Mucosa of rectum (tissue), 2 donors: ENCODE measurements around the gene MAGI2.

Experiments
- H3K27ac ChIP-seq, 2 donors: one replicate each; pipeline ENCODE4 v1.7.0; 2013; ENCODE audit warnings: inconsistent platforms in 2 of 2, low read depth in 2 of 2, low read length in 2 of 2
- H3K27me3 ChIP-seq, 2 donors: one replicate each; pipeline ENCODE4 v1.7.0; 2013; ENCODE audit warnings: low read length in 2 of 2; ENCODE audit not compliant: control insufficient read depth in 2 of 2, insufficient read depth in 2 of 2
- H3K36me3 ChIP-seq, 2 donors: one replicate each; pipeline ENCODE4 v1.7.0; 2013; ENCODE audit warnings: low read length in 2 of 2; ENCODE audit not compliant: control insufficient read depth in 2 of 2, insufficient read depth in 2 of 2
- H3K4me1 ChIP-seq, 2 donors: one replicate each; pipeline ENCODE4 v1.7.0; 2013; ENCODE audit warnings: low read length in 2 of 2, mild to moderate bottlenecking in 1 of 2; ENCODE audit not compliant: control insufficient read depth in 2 of 2, insufficient read depth in 2 of 2
- H3K4me3 ChIP-seq, 2 donors: one replicate each; pipeline ENCODE4 v1.7.0; 2013; ENCODE audit warnings: low read length in 2 of 2
- H3K9ac ChIP-seq, 2 donors: one replicate each; pipeline ENCODE4 v1.7.0; 2013; ENCODE audit warnings: low read length in 2 of 2, low read depth in 1 of 2, mild to moderate bottlenecking in 1 of 2
- H3K9me3 ChIP-seq, 2 donors: one replicate each; pipeline ENCODE4 v1.7.0; 2013; ENCODE audit warnings: low read length in 2 of 2; ENCODE audit not compliant: control insufficient read depth in 2 of 2
- donor health status: healthy.
- donor health status: Normal muscosa, but diverticular disease.

The MAGI2 gene

DNA sequence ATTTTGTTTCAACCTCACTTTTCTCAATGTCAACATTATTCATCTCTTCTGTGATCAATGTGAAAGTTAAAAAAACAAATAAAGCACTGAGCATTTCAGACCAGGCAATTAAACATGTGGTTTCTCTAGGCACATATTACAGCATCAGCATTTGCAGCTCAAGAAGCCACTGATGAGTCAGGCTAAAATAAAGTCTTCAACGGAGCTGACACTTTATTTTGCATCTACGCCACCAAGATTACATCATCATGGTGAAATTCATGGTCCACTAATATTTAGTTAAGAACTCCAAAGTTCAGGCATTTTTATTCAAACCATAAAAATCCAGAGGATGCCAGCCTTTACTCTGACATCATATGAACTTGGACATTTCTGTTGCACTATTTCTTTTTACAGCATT is 33.0 kb downstream of the MAGI2 start:
- H3K27me3 ChIP-seq, result no peaks in the 10 kb centered on the region
- H3K27ac ChIP-seq, result no peak overlapping the region
- no peaks in the 10 kb centered on the region for H3K36me3 ChIP-seq
- H3K9me3 ChIP-seq, result no peaks in the 10 kb centered on the region
- no peaks in the 10 kb centered on the region for H3K4me1 ChIP-seq
- no peak overlapping the region for H3K4me3 ChIP-seq
- H3K9ac ChIP-seq, result no peak overlapping the region

DNA sequence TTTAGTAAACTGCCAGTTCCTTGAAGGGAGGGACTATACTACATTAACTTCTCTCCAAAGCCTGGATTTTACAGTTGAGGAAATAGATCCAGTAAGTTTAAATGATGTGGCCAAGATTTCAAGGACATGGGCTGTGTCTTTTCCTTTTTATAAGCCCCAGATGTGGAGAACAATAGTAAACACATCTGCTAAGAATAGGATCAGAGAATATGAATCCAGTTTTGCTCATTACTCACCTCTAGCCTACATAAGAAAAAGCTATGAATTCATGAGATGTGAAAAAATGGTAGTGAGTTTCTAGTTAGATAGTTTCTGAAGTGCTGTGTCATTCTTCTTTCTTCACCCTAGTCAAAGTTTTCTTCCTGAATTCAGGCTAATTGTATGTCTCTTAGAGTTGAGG is 38.6 kb downstream of the MAGI2 start:
- Histone ChIP-seq H3K27ac (no peak overlapping the region), H3K4me1 (no peaks in the 10 kb centered on the region), H3K36me3 (no peaks in the 10 kb centered on the region), H3K9me3 (no peaks in the 10 kb centered on the region), H3K27me3 (no peaks in the 10 kb centered on the region), H3K9ac (no peak overlapping the region), H3K4me3 (no peak overlapping the region)

DNA sequence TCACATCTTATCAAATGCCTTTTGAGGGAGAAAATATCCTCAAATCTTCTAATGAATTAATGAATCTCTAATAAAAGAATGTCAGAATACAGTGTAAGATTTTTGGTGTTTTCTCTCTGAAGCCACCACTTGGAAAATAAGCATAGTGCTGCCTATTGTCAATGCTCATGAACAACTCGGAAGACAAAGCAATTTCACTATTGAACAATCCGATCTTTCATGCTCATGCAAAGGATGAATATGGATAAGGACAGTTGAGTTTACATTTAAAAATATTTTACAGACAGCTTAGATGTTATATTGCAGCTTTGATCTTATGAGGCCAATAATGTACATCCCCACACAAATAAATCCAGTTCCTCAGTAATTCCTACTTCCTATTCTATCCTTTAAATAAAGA is 40.6 kb downstream of the MAGI2 start:
- no peaks in the 10 kb centered on the region for H3K9me3 ChIP-seq
- no peaks in the 10 kb centered on the region for H3K36me3 ChIP-seq
- no peaks in the 10 kb centered on the region for H3K4me1 ChIP-seq
- no peaks in the 10 kb centered on the region for H3K27me3 ChIP-seq
- H3K4me3 ChIP-seq, result no peak overlapping the region
- H3K9ac ChIP-seq, result no peak overlapping the region
- H3K27ac ChIP-seq, result no peak overlapping the region

DNA sequence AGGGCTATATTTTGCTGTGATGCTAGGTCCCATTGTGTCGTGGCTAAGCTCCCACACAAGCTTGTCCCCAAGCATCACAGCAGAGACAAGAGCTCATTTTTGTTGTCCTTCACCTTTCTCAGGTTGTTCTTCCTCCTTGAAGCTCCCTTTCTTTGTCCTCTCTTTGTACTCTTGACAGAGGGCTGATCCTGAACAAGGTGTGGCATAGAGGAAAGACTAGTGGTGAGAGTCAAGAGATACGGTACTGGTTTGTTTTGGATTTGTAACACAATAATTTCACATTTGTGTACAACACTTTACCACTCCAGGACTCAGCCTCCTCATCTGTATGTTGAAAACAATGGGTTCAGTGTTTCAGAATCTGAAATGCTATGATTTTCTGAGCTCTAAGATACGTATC is 41.0 kb downstream of the MAGI2 start:
- Histone ChIP-seq H3K9ac (no peak overlapping the region), H3K4me1 (no peaks in the 10 kb centered on the region), H3K4me3 (no peak overlapping the region), H3K9me3 (no peaks in the 10 kb centered on the region), H3K27me3 (no peaks in the 10 kb centered on the region), H3K27ac (no peak overlapping the region), H3K36me3 (no peaks in the 10 kb centered on the region)

DNA sequence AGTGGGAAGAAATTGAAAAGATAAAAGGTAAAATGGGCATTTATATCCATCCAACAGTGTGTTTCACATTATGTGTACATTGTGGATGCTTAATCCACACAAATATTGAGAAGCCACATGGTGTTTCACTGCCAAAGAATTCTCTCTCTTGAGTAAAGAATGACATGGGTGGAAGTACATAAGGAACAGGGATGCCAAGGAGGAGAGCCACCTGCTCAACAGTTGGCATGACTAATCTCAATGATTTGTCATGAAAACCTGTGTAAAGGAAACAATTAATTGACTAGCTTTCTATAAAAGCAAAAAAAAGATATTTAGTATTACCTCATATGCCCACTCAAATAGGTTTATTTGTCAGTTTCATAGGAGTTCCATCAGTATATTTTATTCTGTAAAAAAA is 43.1 kb downstream of the MAGI2 start:
- no peaks in the 10 kb centered on the region for H3K4me1 ChIP-seq
- no peak overlapping the region for H3K27ac ChIP-seq
- no peak overlapping the region for H3K4me3 ChIP-seq
- no peaks in the 10 kb centered on the region for H3K9me3 ChIP-seq
- no peak overlapping the region for H3K9ac ChIP-seq
- H3K36me3 ChIP-seq, result no peaks in the 10 kb centered on the region
- no peaks in the 10 kb centered on the region for H3K27me3 ChIP-seq

DNA sequence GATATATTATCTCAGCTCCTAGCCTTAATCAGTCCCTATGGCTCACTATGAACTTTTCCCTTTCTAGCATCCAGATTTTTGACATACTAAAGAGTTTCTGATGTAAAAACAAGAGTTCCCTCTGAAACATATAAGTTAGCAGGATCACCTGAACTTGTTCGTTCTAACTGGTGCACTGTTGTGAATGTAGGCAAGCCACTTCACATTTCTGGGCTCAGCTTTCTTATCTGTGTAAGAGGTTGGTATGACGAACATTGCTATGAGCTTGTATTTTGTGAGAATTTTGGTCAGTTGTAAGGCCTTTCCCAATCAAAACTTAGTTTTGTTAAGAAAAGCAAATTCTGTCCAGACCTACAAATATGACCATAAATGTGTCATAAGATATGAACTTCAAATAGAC is 46.1 kb downstream of the MAGI2 start:
- H3K27me3 ChIP-seq, result no peaks in the 10 kb centered on the region
- no peaks in the 10 kb centered on the region for H3K9me3 ChIP-seq
- H3K27ac ChIP-seq, result no peak overlapping the region
- H3K9ac ChIP-seq, result no peak overlapping the region
- H3K4me3 ChIP-seq, result no peak overlapping the region
- no peaks in the 10 kb centered on the region for H3K4me1 ChIP-seq
- H3K36me3 ChIP-seq, result no peaks in the 10 kb centered on the region

DNA sequence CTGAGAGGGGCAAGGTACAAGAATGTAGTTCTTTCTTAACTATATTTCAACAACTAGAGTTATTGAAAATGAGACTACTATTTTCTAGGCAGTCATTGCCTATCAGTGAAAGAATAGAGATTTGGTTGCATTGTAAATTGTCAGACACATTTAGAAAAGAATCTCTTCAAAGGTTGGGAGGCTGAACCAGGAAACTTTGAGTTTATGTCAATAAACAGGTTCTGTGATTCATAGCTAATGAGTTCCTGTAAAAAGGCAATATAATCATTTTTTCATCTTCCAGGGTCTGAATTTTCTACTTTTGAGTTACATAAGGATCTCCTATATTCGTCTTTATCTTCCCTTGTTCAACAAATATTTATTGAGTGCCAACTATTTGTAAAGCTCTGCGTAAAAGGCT is 47.1 kb downstream of the MAGI2 start:
- H3K4me1 ChIP-seq, result no peaks in the 10 kb centered on the region

DNA sequence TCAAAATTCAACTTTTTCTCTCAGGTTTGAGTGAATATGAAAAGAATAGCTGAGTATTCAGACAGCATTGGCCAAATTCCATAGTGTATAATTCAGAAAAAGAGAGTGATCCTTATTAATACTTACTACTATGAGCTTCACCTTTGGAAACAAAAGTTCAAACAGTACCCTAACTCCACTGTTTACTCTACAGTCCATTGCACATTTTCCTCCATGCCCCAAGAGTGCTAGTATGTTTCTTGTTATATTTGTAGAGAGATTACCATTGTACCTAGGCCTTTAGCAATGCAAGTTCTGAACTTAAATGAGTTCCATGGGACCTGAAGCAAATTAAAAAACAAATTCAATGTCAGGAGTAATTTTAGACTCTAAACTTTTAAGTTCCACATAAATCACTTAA is 48.1 kb downstream of the MAGI2 start:
- no peaks in the 10 kb centered on the region for H3K4me1 ChIP-seq
- no peak overlapping the region for H3K27ac ChIP-seq
- H3K9ac ChIP-seq, result no peak overlapping the region
- no peak overlapping the region for H3K4me3 ChIP-seq
- no peaks in the 10 kb centered on the region for H3K27me3 ChIP-seq
- H3K9me3 ChIP-seq, result no peaks in the 10 kb centered on the region
- no peaks in the 10 kb centered on the region for H3K36me3 ChIP-seq

More for the DNA sequence above, 47.1 kb downstream of the MAGI2 start:
- Histone ChIP-seq H3K27me3 (no peaks in the 10 kb centered on the region), H3K9ac (no peak overlapping the region), H3K4me3 (no peak overlapping the region), H3K27ac (no peak overlapping the region), H3K9me3 (no peaks in the 10 kb centered on the region), H3K36me3 (no peaks in the 10 kb centered on the region)

DNA sequence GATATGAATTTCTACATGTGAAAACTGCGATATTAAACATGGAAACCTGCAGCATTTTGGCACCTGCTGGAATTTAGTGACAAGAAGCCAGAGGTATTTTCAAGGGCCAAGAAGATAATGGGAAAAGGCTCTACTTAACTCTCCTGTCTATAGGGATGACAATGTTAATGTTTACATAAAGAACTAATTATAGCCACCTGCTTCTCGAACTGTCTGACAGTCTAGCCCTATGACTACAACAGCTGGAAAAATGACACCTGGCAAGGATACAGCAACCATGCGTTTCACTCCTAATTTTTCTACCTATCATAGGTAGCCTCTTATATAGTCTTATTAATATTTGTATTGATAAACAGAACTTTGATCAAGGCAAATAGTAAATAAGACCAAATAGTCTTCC is 49.6 kb downstream of the MAGI2 start:
- Histone ChIP-seq H3K36me3 (no peaks in the 10 kb centered on the region), H3K4me3 (no peak overlapping the region), H3K4me1 (no peaks in the 10 kb centered on the region), H3K27me3 (no peaks in the 10 kb centered on the region), H3K27ac (no peak overlapping the region), H3K9me3 (no peaks in the 10 kb centered on the region), H3K9ac (no peak overlapping the region)

DNA sequence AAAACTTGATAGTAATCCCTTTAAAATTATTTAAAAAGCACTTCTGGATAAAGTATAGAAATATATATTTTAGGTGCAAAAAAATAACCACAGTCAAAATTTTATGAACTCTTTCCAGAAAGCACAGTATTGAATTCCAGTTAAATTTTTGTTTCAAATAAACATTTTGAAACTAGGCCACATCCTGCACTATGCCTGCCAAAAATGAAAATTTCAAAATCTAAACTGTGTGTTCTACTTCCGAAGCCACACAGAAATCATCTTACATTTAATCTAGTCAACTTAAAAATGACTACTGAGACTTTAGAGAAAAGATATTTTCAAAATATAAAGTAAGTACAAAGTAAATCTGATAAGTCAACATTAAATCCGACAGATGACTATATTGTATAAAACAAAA is 50.0 kb downstream of the MAGI2 start:
- H3K27ac ChIP-seq, result no peak overlapping the region
- no peak overlapping the region for H3K9ac ChIP-seq
- H3K27me3 ChIP-seq, result no peaks in the 10 kb centered on the region
- no peaks in the 10 kb centered on the region for H3K4me1 ChIP-seq
- H3K9me3 ChIP-seq, result no peaks in the 10 kb centered on the region
- no peak overlapping the region for H3K4me3 ChIP-seq
- H3K36me3 ChIP-seq, result no peaks in the 10 kb centered on the region

DNA sequence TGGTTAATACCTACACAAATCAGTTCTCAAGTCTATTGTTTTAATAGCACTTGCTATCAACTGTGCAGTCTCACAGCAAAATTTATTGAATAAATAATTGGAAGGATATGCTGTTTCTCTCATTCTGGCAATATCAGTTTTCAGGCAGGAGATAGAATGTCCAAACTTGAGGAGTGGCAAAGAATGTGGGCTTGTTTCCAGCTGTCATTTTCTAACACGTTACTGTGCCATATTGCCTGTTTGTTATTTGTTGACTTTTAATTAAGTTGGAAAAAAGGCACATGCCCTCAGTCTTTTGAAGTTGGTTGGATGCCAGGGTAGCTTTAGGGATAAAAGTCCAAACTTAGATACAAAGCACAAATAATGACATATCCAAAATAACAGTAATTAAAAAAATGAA is 52.2 kb downstream of the MAGI2 start:
- Histone ChIP-seq H3K9me3 (no peaks in the 10 kb centered on the region), H3K27me3 (no peaks in the 10 kb centered on the region), H3K4me3 (no peak overlapping the region), H3K27ac (no peak overlapping the region), H3K36me3 (no peaks in the 10 kb centered on the region), H3K4me1 (no peaks in the 10 kb centered on the region), H3K9ac (no peak overlapping the region)
